Stimulated activated CD4-positive, alpha-beta T cell treated with anti-CD3 and anti-CD28 coated beads, Interleukin-4, amount 100 ng/mL, for 1 hour (primary cell): ENCODE data around the gene EBI3.
"Not testable (repeated sequence)": the region's sequence is repeated elsewhere in the genome, so short reads cannot be mapped to it uniquely, and the experiment has no call there.

Experiments
- DNase-seq: peaks from one replicate; pipeline ENCODE4 v3.0.0-alpha.2; 2020

The EBI3 gene

GRCh38 chr19:4229179-4229931 lies at the start of gene EBI3:
EBI3 (plus strand) TSS chr19:4229523; CDS start chr19:4229551, 28 bp downstream.
- peak; percentile 62 for DNase-seq

GRCh38 chr19:4181053-4181508 lies 48.2 kb upstream of the EBI3 start:
- no peak for DNase-seq

GRCh38 chr19:4182084-4182810 lies 47.1 kb upstream of the EBI3 start, which contains the start of the genes ANKRD24 and SIRT6:
ANKRD24 (plus strand) TSS chr19:4182689; CDS start chr19:4186426, 3,737 bp downstream.
SIRT6 (minus strand) TSS chr19:4182563; CDS start chr19:4182539, 24 bp downstream.
- DNase-seq: peak; percentile 97

GRCh38 chr19:4183967-4184717 lies 45.2 kb upstream of the EBI3 start:
- DNase-seq: no peak

GRCh38 chr19:4184718-4185352 lies 44.5 kb upstream of the EBI3 start:
- no peak for DNase-seq

GRCh38 chr19:4185413-4186086 lies 43.8 kb upstream of the EBI3 start:
- no peak for DNase-seq

- DNase-seq: peak; percentile 77
Observed at GRCh38 chr19:4186087-4186993, 43.0 kb upstream of the EBI3 start.

GRCh38 chr19:4187313-4188122 lies 41.8 kb upstream of the EBI3 start:
- no peak for DNase-seq

- DNase-seq: no peak
Observed at GRCh38 chr19:4189641-4190040, 39.7 kb upstream of the EBI3 start.

GRCh38 chr19:4192537-4192936 lies 36.8 kb upstream of the EBI3 start:
- not testable (repeated sequence) for DNase-seq

GRCh38 chr19:4194353-4194752 lies 35.0 kb upstream of the EBI3 start:
- DNase-seq: no peak

- DNase-seq: no peak
Observed at GRCh38 chr19:4196009-4196408, 33.3 kb upstream of the EBI3 start.

- no peak for DNase-seq
Observed at GRCh38 chr19:4196587-4197148, 32.7 kb upstream of the EBI3 start.

GRCh38 chr19:4197228-4197624 lies 32.1 kb upstream of the EBI3 start:
- no peak for DNase-seq

- DNase-seq: no peak
Observed at GRCh38 chr19:4197625-4198466, 31.5 kb upstream of the EBI3 start.

- DNase-seq: no peak
Observed at GRCh38 chr19:4198467-4199126, 30.7 kb upstream of the EBI3 start.

- DNase-seq: no peak
Observed at GRCh38 chr19:4199699-4200293, 29.5 kb upstream of the EBI3 start.
